ENCODE measurements around the gene CLEC1A. TPM values are rescaled to one million over a fixed set of nuclear protein-coding genes. Genes with fewer than 3 reads are reported as not detected.
"Not testable (repeated sequence)": the region's sequence is repeated elsewhere in the genome, so short reads cannot be mapped to it uniquely, and the experiment has no call there.

CLEC1A gene
- total RNA-seq, 1 donor from 2014 or later: not detected

DNA sequence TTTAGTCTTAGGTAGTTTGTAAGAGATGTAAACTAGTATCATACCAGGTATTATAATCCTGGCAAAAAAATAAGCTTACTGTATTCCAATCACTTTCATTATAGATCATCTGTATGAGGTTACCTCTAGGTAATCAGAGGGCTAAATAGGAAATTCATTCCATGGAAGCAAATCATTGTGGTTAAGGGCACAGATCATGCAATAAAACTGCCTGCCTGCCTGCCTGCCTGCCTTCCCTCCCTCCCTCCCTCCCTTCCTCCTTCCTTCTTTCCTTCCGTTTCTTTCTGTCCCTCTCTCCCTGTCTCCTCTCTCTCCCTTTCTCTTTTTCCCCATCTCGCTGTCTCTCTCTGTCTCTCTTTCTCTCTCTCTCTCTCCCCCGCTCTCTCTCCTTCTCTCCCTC is 71.5 kb downstream of the CLEC1A start:
- DNase-seq (ENCODE audit: low read depth): peak; percentile 37
- no peaks in the 10 kb centered on the region for H3K36me3 ChIP-seq (ENCODE audit: control insufficient read depth, insufficient read depth, low read length)
- FAIRE-seq: no peak
- no peak overlapping the region for H3K4me3 ChIP-seq (ENCODE audit: low read depth, low read length)
- no peak for TF ChIP-seq CTCF (IDR thresholded peaks at IDR 0.05; ENCODE audit: insufficient read depth, low read length, severe bottlenecking)
- H3K27me3 ChIP-seq (ENCODE audit: control insufficient read depth, insufficient read depth, low read length): no peaks in the 10 kb centered on the region

DNA sequence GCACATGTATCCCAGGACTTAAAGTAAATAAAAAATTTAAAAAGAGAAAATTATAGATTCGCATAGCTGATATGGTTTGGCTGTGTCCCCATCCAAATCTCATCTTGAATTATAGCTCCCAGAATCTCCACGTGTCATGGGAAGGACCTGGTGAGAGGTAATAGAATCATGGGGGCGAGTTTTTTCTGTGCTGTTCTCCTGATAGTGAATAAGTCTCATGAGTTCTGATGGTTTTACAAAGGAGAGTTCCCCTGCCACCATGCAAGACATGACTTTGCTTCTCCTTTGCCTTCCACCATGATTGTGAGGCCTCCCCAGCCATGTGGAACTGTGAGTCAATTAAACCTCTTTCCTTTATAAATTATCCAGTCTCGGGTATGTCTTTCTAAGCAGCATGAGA is 72.1 kb downstream of the CLEC1A start:
- FAIRE-seq; H3K4me3 ChIP-seq (ENCODE audit: low read depth, low read length); DNase-seq (ENCODE audit: low read depth); H3K36me3 ChIP-seq (ENCODE audit: control insufficient read depth, insufficient read depth, low read length); H3K27me3 ChIP-seq (ENCODE audit: control insufficient read depth, insufficient read depth, low read length): not testable (repeated sequence)

GRCh38 chr12:10025236-10025635 is 73.5 kb downstream of the CLEC1A start:
- Histone ChIP-seq H3K27me3 (ENCODE audit: control insufficient read depth, insufficient read depth, low read length) (no peaks in the 10 kb centered on the region), H3K4me3 (ENCODE audit: low read depth, low read length) (no peak overlapping the region), H3K36me3 (ENCODE audit: control insufficient read depth, insufficient read depth, low read length) (no peaks in the 10 kb centered on the region)
- TF ChIP-seq CTCF (IDR thresholded peaks at IDR 0.05; ENCODE audit: insufficient read depth, low read length, severe bottlenecking): no peak
- FAIRE-seq (no peak), DNase-seq (ENCODE audit: low read depth) (no peak)

DNA sequence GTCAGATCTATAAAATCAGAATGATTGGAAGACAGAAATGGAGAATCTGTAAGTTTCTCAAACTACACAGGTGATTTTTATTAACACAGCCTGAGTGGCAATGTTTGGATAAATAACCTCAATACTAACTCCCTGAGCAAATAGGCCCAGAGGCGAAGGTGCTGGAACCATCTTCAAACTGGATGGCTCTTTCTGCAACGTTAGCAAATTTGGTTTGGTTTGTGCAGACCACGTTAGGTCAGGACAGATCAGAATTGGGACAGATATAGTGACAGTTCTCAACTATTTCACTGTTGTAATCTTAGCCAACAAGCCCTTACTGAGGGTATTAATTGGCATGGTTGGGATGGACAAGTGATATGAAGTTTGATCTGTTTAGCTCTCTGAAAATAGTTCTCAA is 77.4 kb downstream of the CLEC1A start:
- no peak for TF ChIP-seq CTCF (IDR thresholded peaks at IDR 0.05; ENCODE audit: insufficient read depth, low read length, severe bottlenecking)
- no peak overlapping the region for H3K4me3 ChIP-seq (ENCODE audit: low read depth, low read length)
- FAIRE-seq: no peak
- DNase-seq (ENCODE audit: low read depth): no peak
- no peaks in the 10 kb centered on the region for H3K27me3 ChIP-seq (ENCODE audit: control insufficient read depth, insufficient read depth, low read length)
- H3K36me3 ChIP-seq (ENCODE audit: control insufficient read depth, insufficient read depth, low read length): no peaks in the 10 kb centered on the region

Other genes starting within 250 kb of the CLEC1A start
- gene CLEC2B, start 229.6 kb downstream of the CLEC1A start, total RNA-seq: 0.77 and 3.9 TPM in 2 replicates
- not detected in 2 replicates for gene KLRF2, start 217.5 kb downstream of the CLEC1A start, total RNA-seq
- gene CLEC2A, start 166.6 kb downstream of the CLEC1A start, total RNA-seq: not detected in 2 replicates
- gene CLEC12A, start 127.6 kb downstream of the CLEC1A start, total RNA-seq: not detected in 2 replicates
- gene CLEC1B, start 99.9 kb downstream of the CLEC1A start, total RNA-seq: not detected in 2 replicates
- gene CLEC12B, start 88.4 kb downstream of the CLEC1A start, total RNA-seq: not detected in 2 replicates
- gene CLEC9A, start 68.3 kb downstream of the CLEC1A start, total RNA-seq: not detected in 2 replicates
- not detected in 2 replicates for gene CLEC7A, start 31.2 kb upstream of the CLEC1A start, total RNA-seq
- 0.38 TPM in 1 of 2 replicates, not detected in the other for gene OLR1, start 73.1 kb upstream of the CLEC1A start, total RNA-seq
- not detected in 2 replicates for gene TMEM52B, start 80.0 kb upstream of the CLEC1A start, total RNA-seq
- 21.3 and 32.9 TPM in 2 replicates for gene GABARAPL1, start 113.9 kb upstream of the CLEC1A start, total RNA-seq
- 0.26 and 0.53 TPM in 2 replicates for gene KLRD1, start 208.9 kb upstream of the CLEC1A start, total RNA-seq

All from bronchial epithelial cell (primary cell).